Measurements from ENCODE around the gene NPAS3. TPM values are rescaled to one million over a fixed set of nuclear protein-coding genes. Genes with fewer than 3 reads are reported as not detected.

Gene NPAS3
- total and polyA plus RNA-seq, 8 donors: 0.23 to 2.8 (median 1.4) TPM

DNA sequence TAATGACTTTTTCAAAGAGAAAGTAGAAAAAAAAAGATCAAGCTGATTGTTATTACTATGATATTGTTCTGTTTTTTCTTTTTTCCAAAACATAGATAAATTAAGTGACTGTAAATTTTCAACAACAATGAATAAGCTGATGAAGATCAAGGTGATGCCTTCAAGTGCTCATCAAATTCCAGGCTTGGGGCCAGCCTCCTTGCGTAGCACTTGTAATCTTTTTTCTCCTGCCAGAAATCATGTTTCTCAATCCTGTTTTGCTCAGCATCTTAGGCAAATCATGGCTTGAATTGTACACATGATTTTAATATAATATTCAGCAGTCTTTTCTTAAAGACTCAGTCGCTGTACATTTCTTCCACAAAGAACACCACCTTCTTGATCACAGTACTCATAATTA lies 333.2 kb downstream of the NPAS3 start:
- Histone ChIP-seq H3K4me1 (no peaks in the 10 kb centered on the region), H3K9me3 (no peaks in the 10 kb centered on the region), H3K4me3 (no peak overlapping the region), H3K27me3 (no peaks in the 10 kb centered on the region), H3K27ac (no peak overlapping the region), H3K36me3 (no peaks in the 10 kb centered on the region)
- 88 to 95% methylated on average over 2 of the region's 2 CpGs for WGBS, 2 donors
- FAIRE-seq (no peak), ATAC-seq (no peak), DNase-seq (no peak)
- TF ChIP-seq, protein P1, sequence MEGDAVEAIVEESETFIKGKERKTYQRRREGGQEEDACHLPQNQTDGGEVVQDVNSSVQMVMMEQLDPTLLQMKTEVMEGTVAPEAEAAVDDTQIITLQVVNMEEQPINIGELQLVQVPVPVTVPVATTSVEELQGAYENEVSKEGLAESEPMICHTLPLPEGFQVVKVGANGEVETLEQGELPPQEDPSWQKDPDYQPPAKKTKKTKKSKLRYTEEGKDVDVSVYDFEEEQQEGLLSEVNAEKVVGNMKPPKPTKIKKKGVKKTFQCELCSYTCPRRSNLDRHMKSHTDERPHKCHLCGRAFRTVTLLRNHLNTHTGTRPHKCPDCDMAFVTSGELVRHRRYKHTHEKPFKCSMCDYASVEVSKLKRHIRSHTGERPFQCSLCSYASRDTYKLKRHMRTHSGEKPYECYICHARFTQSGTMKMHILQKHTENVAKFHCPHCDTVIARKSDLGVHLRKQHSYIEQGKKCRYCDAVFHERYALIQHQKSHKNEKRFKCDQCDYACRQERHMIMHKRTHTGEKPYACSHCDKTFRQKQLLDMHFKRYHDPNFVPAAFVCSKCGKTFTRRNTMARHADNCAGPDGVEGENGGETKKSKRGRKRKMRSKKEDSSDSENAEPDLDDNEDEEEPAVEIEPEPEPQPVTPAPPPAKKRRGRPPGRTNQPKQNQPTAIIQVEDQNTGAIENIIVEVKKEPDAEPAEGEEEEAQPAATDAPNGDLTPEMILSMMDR (IDR thresholded peaks at IDR 0.05): no peak
- intact Hi-C loops (cut with DNase I): no loop called here

DNA sequence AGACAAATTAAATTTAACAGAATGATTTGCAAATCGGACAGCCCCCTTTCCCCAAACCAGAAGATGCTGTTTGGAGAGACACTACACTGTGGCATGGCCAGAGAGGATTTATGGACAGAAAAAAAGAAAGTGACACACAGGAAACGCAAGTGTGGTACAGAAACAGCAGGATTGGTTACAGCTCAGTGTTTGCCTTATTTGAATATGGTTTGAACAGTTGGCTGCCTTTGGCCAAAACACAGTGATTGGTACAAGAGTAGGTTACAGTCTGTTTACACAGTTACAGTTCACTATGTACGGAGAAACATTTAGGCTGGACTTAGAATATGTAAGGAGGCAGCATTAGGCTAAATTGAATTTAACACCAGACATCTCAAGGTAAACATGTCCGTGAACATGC lies 335.3 kb downstream of the NPAS3 start:
- DNase-seq: no peak
- no peak for FAIRE-seq
- TF ChIP-seq, protein P1 (IDR thresholded peaks at IDR 0.05): no peak
- no peak for ATAC-seq
- no peaks in the 10 kb centered on the region for H3K4me1 ChIP-seq
- 65 to 80% methylated on average over 4 of the region's 4 CpGs for WGBS, 2 donors
- no peaks in the 10 kb centered on the region for H3K36me3 ChIP-seq
- intact Hi-C loops (cut with DNase I): no loop called here
- H3K9me3 ChIP-seq: no peaks in the 10 kb centered on the region
- no peaks in the 10 kb centered on the region for H3K27me3 ChIP-seq
- no peak overlapping the region for H3K27ac ChIP-seq
- no peak overlapping the region for H3K4me3 ChIP-seq

DNA sequence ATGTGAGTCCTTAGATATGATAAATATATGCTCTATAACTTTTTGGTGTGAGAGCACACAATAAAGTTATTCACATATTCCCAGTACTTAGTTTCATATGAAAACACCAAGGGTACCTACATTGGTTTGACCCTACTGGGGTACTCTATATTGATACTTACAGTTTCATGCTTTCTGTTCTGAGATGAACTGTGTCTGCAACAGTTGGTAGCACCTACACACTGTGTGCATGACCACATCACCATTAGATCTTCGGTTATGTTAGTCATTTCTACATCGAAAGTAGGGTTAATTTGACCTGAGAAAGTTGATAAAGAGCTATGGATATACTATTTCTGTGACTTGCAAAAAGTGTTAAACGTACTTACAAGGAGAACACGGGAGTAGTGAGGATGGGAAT lies 337.2 kb downstream of the NPAS3 start:
- no peak for FAIRE-seq
- TF ChIP-seq, protein P1 (IDR thresholded peaks at IDR 0.05): no peak
- no peak overlapping the region for H3K4me3 ChIP-seq
- ATAC-seq: no peak
- no peaks in the 10 kb centered on the region for H3K4me1 ChIP-seq
- intact Hi-C loops (cut with DNase I): no loop called here
- no peak for DNase-seq
- H3K9me3 ChIP-seq: no peaks in the 10 kb centered on the region
- H3K27ac ChIP-seq: no peak overlapping the region
- no peaks in the 10 kb centered on the region for H3K27me3 ChIP-seq
- 73 to 79% methylated on average over 4 of the region's 4 CpGs for WGBS, 2 donors
- no peaks in the 10 kb centered on the region for H3K36me3 ChIP-seq

DNA sequence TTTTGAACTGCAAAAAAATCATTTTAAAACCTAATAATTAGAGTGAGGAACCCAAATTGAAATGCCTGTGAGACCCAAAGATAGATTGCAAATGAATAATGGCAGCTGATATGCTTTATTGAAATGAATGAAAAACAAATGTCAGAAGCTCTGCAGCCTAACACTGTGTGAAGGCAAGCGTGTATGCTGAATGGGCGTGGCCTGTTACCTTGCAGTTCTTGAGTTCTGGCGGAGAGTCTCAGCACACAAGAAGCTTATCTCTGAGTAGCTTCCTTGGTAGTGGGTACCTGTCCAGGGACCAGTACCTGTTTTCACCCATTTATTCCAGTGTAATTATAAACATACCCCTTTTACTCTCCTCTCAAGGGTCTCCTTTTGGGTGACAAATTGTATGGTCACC lies 341.2 kb downstream of the NPAS3 start:
- Histone ChIP-seq H3K4me3 (no peak overlapping the region), H3K36me3 (no peaks in the 10 kb centered on the region), H3K27me3 (no peaks in the 10 kb centered on the region), H3K27ac (no peak overlapping the region), H3K9me3 (no peaks in the 10 kb centered on the region), H3K4me1 (no peaks in the 10 kb centered on the region)
- WGBS, 2 donors: 88 to 91% methylated on average over 3 of the region's 3 CpGs
- intact Hi-C loops (cut with DNase I): no loop called here
- ATAC-seq: no peak
- TF ChIP-seq, protein P1 (IDR thresholded peaks at IDR 0.05): no peak
- no peak for FAIRE-seq
- no peak for DNase-seq

DNA sequence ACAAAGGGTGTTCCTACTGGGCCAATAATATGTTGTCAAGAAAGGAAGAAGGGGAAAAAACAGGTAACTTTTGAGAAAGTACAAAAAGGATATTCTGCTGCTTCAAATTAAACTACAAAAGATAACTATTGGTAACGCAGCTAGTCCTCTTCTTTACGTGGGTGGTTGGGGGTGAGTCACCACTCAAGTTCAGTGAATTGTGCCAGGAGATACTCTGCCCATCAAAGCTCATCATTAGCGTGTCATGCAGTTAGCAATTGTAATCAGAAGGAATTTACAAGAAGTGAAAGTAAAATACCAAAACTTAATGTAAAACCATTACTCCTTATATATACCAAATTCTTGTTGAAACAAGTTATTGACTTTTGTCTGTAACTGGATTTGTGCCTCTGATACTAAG lies 342.0 kb downstream of the NPAS3 start:
- no peak overlapping the region for H3K27ac ChIP-seq
- H3K36me3 ChIP-seq: no peaks in the 10 kb centered on the region
- FAIRE-seq (no peak), ATAC-seq (no peak), DNase-seq (no peak)
- 73 to 74% methylated on average over 3 of the region's 3 CpGs for WGBS, 2 donors
- no peaks in the 10 kb centered on the region for H3K9me3 ChIP-seq
- no peak overlapping the region for H3K4me3 ChIP-seq
- intact Hi-C loops (cut with DNase I): no loop called here
- no peaks in the 10 kb centered on the region for H3K27me3 ChIP-seq
- H3K4me1 ChIP-seq: no peaks in the 10 kb centered on the region
- TF ChIP-seq, protein P1 (IDR thresholded peaks at IDR 0.05): no peak

Measured in pancreas (tissue), 10 donors.